Prostate gland (tissue), 2 donors: ENCODE data around the gene CLASP1. TPM values are rescaled to one million over a fixed set of nuclear protein-coding genes. Genes with fewer than 3 reads are reported as not detected.

Source experiments
- DNase-seq: peaks from one replicate; pipeline ENCODE4 v3.0.0-alpha.2; 2019; ENCODE audit warnings: low spot score
- H3K27ac ChIP-seq, 2 donors: fragments of 200-600 bp; sonication (generic); 2 replicates each; pipeline ENCODE4 v1.5.1; 2017 to 2019
- H3K27me3 ChIP-seq: fragments of 200-600 bp; sonication (generic); replicated peaks from 2 replicates; pipeline ENCODE4 v1.5.1; 2019; ENCODE audit not compliant: insufficient read depth
- H3K36me3 ChIP-seq, 2 donors: fragments of 200-600 bp; sonication (generic); 1 replicate in 1 of 2; 2 replicates in 1 of 2; pipeline versions ENCODE4 v1.5.1 to v1.8.1; 2017 to 2019
- H3K4me1 ChIP-seq: fragments of 200-600 bp; sonication (generic); replicated peaks from 2 replicates; pipeline ENCODE4 v1.5.1; 2019
- H3K4me3 ChIP-seq, 2 donors: fragments of 200-600 bp; sonication (generic); 2 replicates each; pipeline ENCODE4 v1.5.1; 2017 to 2019
- H3K9me3 ChIP-seq: fragments of 200-600 bp; sonication (generic); 2 replicates; pipeline ENCODE4 v1.5.1; 2017
- POLR2A ChIP-seq: fragments of 450-650 bp; IDR thresholded peaks from one replicate; pipeline ENCODE4 v1.6.1; 2016; ENCODE audit warnings: antibody characterized with exemption, mild to moderate bottlenecking
- POLR2AphosphoS5 ChIP-seq: sonication (generic); formaldehyde crosslinking; IDR thresholded peaks from one replicate; pipeline ENCODE4 v1.6.1; 2017; ENCODE audit warnings: antibody characterized with exemption
- WGBS: methylation state at CpG from one replicate; pipeline ENCODE4 v1.1.5; 2018; 5-methylcytosine and 5-hydroxymethylcytosine counted together
- intact Hi-C: fragments of 100-400 bp; cut with DNase I; formaldehyde crosslinking; loops from one replicate; pipeline ENCODE4 v1.14.2; 2022
- small RNA-seq, 2 donors: library from RNA; depleted of rRNA; stranded (forward); fragments of <200 nt; gene quantifications; one replicate each; pipeline ENCODE3, GENCODE V24; 2016
- total RNA-seq, 2 donors: library from RNA; depleted of rRNA; stranded (reverse); fragments of >200 nt; gene quantifications; one replicate each; pipeline ENCODE4 v1.1.0, GENCODE V29; 2016
- TF ChIP-seq, protein P1 (sequence below), 4 experiments: fragments of 200-600 bp in 2 of 4; fragments of 450-650 bp in 2 of 4; sonication (generic) in 2 of 4; IDR thresholded peaks; 1 replicate in 3 of 4; 2 replicates in 1 of 4; pipeline ENCODE4 v1.5.1; 2016 to 2019; ENCODE audit warnings: antibody characterized with exemption in 4 of 4, mild to moderate bottlenecking in 2 of 4, moderate library complexity in 2 of 4

The CLASP1 gene
- total RNA-seq, 2 donors from 2014 or later, result 44.4 to 90.2 TPM

DNA sequence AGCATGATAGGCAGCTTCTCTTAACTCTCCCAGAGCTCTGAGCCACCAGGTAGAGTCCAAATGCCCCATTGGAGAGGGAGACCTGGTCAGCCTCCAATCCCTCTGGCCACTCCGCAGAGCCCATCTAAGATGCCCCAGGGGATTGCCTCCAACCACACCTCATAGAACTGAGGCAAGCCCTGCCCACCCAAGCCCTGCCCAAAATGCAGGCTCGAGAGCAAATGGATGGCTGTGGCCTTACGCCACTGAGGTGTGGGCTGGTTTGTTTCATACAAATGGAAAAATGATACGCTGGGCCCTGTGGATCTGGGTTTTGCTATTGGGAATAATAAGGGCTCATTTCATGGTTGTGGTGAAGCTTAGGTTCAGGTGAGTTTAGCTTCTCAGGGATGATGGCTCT is 361.3 kb downstream of the CLASP1 start:
- no peaks in the 10 kb centered on the region for H3K36me3 ChIP-seq
- H3K9me3 ChIP-seq, result no peaks in the 10 kb centered on the region
- no peaks in the 10 kb centered on the region for H3K27me3 ChIP-seq
- TF ChIP-seq POLR2A (no peak), POLR2AphosphoS5 (no peak)
- TF ChIP-seq, protein P1, sequence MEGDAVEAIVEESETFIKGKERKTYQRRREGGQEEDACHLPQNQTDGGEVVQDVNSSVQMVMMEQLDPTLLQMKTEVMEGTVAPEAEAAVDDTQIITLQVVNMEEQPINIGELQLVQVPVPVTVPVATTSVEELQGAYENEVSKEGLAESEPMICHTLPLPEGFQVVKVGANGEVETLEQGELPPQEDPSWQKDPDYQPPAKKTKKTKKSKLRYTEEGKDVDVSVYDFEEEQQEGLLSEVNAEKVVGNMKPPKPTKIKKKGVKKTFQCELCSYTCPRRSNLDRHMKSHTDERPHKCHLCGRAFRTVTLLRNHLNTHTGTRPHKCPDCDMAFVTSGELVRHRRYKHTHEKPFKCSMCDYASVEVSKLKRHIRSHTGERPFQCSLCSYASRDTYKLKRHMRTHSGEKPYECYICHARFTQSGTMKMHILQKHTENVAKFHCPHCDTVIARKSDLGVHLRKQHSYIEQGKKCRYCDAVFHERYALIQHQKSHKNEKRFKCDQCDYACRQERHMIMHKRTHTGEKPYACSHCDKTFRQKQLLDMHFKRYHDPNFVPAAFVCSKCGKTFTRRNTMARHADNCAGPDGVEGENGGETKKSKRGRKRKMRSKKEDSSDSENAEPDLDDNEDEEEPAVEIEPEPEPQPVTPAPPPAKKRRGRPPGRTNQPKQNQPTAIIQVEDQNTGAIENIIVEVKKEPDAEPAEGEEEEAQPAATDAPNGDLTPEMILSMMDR (IDR thresholded peaks at IDR 0.05), result no peak
- H3K27ac ChIP-seq, result no peak overlapping the region
- intact Hi-C loops, result no loop called here
- no peak overlapping the region for H3K4me3 ChIP-seq
- WGBS, result 96% methylated on average over 4 of the region's 4 CpGs
- DNase-seq, result no peak
- no peaks in the 10 kb centered on the region for H3K4me1 ChIP-seq

Small RNA genes lying within 50 kb of the gene (small RNA-seq; reads per million reads assigned to genes)
- gene RF00019, result 0 reads per million in 2 donors
- gene RNU4ATAC, result 64.8 to 204 reads per million in 2 donors

Other genes with a start within 250 kb of the CLASP1 start
- not detected for gene RNU4ATAC, start 118.6 kb downstream of the CLASP1 start, total RNA-seq
- 10 to 100 TPM; 57.7 to 66.6 TPM for gene NIFK, start 87.4 kb upstream of the CLASP1 start, total RNA-seq
- 10 to 100 TPM; 35.3 to 58.7 TPM for gene TSN, start 106.2 kb upstream of the CLASP1 start, total RNA-seq